Activated T-cell treated with anti-CD3 and anti-CD28 coated beads for 48 hours (primary cell): ENCODE results near the gene FXYD2.

ENCODE experiments used
- DNase-seq: peaks from one replicate; pipeline ENCODE4 v3.0.0-alpha.2; 2020; ENCODE audit warnings: low read depth

FXYD2 gene

DNA sequence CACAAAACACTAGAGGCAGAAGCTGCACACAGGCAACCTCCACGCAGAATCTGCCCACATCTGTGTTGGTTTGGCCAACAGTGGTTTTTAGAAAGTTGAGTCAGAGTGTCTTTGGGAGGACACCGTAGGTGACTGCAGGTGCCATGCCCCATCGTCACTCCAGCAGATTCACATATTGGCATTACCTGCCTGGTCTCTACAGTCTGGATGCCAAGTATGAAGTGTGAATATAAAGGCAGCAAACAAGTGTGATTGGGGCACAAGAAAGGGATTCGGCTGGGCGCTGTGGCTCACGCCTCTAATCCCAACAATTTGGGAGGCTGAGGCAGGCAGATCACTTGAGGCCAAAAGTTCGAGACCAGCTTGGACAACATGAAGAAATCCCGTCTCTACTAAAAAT lies 11.0 kb upstream of the FXYD2 start:
- no peak for DNase-seq

DNA sequence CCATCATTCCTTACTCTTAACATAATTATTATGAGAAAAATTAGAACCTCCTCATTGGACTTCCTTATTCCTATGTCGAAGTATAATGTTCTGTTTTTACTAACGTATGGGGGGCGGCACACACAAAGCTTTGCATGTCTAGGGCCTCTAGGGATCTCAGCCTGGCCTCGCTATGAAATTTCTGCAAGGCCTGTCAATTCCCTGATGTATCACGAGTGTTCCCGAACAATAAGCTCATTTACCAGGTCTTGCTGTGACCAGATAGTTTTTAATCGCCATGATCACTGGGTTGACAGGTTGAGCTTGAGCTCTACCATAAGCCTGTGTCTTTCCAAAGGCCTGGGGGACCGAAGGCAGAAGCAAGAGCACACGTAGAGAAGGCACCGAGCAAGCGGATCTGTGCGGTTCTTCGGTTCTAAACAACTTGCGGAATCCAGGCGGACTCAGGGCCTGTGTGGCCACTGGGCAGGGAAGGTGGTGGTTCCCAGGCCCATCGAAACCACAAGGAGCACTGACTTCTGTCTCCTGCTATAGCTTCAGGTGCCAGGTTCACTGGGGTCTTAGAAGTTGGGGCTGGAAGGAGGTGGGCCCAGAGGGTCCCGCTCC lies 10.4 kb upstream of the FXYD2 start:
- no peak for DNase-seq

DNA sequence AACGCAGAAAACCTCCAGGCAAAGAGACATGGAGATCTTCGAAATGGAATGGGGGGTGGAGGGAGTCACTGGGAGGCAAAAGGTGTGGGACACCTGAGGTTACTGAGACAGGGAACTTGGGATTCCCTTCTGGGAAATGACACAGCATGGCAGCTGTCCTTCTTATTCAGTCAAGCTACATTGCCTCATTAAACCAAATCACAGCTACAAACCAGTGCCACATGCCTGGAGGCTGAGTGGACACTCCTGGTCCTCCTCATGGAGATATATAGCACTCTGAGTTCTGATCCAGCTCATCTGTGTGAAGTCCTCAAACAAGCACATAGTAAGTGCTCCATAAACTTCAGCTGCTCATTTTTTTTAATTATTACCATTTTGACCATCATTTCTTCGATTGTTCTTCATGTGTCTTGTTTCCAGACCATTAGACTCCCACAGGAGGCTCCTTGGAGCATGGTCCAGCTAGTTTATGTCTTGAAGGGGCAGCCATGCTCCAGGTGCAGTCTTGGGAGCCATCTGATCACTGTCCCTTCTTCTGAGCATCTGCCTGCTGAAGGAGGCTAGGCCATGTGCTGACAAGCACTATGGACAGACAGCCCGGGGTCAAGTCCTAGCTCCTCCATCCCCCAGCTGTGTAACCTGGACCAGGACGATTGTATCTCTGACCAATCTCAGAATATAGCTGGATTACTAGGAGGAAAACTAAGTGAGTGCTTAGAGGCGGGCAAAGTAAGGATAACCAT lies 9.7 kb upstream of the FXYD2 start:
- no peak for DNase-seq

DNA sequence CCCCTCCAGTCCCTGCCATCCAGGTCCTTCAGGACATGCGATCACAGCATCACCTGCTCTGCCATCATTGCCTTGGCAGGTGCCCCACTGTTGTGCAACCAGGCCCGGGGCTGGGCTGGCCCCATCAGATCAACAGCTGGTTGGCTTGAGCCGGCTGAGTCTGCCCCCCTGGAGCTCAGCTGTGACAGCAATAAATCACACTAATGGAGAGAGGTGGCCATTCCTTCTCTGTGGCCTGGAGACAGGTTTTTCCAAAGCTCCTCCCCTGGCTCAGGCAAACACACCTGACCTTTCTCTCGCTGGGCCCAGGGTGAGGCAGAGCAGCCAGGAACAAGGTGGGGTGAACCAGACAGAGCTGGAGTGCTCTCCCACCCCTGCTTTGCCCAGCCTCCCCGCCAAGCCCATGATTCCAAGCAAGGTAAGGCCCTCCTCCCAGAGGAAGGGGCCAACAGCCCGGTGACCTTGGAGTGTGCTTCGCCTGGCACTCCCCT lies 8.9 kb upstream of the FXYD2 start:
- no peak for DNase-seq

DNA sequence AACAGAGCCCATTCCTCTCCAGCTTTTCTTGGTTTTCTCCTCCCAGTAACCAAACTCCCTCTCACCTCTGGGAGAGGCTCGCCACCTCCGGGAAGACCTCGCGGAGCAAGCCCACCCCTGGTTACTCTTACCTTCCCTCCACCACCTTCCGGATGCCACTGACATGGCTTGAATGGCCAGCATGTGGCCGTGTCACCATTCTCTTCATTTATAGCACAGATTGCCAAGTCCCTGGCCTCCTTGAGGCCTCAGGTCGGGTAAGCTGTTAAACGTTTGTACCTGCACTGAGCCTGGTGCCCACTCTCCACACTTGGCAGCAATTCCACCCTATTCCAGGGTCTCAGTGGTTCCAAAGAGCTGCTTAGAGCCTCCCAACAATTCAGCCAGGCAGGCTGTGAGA lies 8.0 kb upstream of the FXYD2 start:
- DNase-seq, result no peak

DNA sequence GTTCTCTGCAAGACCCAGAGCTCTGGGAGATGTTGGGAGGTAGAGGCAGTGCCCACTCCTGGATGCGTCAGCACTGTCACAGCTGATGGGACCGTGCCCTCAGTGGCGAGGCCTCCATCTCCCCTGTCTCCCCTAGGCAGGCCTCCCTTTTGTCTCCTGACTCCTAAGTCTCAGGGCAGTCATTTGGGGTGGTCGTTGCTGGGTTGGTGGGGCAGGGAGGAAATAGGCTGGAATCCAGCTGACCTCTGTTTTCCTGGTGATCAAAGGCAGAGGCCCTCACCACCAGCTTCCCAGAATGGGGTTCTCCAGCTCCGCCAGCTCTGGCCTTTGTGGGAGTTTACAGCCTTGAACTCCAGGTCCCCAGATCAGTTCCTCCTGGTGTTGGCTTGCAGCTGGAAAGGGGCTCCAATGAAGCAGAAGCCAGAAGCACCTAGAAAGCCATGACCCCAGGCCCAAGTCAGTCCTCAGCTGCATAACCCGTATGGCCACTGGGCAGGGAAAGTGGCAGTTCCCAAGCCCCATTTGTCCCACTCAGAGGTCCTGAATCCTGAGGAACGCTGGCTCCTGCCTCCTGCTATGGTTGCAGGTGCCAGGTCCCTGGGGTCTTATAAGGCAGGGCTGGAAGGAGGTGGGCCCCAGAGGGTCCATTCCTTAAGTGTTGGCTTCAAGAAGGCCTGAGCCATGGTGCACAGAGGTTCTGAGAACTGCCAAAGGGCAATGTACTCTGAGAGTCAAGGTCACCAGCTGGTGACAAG lies 7.3 kb upstream of the FXYD2 start:
- no peak for DNase-seq

DNA sequence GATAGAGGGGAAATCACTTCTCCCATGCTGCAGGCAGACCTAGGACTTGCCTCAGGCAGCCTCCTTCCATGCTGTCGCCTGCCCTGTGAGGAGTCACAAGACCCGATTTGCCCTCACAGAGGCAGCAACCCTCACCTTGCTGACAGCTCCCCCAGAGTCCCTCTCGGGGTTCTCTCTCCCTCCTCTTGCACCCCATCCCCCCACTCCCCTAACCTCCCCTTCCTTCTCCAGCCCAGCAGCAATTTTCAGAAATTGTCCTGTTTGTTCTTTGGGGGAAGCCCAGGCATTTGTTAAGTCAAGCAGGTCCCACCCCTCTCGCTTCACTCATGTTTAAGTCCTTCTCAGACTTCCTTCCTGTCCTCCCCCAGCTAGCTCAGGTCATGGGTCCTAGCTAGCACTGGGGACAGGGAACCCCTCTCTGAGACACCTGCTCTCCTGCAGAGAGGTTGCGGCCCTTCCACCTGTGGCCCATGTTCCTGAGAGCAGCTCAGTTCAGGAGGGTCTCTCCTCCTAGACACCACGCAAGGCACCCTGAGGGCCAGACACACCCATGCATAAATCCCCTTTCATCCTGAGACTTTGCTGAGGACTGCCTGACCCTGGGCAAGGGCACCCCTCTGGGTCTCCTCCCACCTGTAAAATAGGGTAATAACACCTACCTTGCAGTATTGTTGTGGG lies 6.3 kb upstream of the FXYD2 start:
- no peak for DNase-seq

DNA sequence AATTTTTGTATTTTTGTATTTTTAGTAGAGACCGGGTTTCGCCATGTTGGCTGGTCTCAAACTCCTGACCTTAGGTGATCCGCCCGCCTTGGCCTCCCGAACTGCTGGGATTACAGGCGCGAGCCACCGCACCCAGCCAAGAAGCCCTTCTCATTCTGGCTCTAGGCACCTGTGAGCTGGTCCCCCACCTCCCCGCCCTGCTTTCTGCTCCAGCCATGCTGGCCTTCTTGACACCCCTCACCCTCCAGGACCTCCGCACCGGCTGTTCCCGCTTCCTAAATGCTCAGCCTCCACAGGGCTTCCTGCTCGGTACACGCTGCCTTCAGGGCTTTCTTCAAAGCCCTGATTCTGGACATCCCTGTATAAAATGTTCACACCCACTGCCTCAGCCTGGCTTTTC lies 5.5 kb upstream of the FXYD2 start:
- no peak for DNase-seq

DNA sequence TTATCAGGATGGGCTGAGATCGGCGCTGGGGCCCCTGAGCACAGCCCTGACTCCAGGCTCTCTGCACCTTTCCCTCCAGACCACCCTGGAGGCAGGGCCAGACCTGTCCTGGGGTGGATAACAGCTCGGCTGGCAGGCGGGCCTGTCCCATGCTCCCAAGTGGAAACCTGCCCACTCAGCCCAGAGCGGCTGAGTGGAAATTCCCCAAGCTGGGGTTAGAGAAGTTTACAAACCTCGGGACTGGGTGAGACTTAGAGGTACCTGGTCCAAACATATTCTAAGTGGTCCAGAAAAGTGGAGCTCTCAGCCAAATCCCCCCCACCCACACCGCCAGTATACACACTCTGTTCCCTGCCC lies 4.8 kb upstream of the FXYD2 start:
- no peak for DNase-seq

DNA sequence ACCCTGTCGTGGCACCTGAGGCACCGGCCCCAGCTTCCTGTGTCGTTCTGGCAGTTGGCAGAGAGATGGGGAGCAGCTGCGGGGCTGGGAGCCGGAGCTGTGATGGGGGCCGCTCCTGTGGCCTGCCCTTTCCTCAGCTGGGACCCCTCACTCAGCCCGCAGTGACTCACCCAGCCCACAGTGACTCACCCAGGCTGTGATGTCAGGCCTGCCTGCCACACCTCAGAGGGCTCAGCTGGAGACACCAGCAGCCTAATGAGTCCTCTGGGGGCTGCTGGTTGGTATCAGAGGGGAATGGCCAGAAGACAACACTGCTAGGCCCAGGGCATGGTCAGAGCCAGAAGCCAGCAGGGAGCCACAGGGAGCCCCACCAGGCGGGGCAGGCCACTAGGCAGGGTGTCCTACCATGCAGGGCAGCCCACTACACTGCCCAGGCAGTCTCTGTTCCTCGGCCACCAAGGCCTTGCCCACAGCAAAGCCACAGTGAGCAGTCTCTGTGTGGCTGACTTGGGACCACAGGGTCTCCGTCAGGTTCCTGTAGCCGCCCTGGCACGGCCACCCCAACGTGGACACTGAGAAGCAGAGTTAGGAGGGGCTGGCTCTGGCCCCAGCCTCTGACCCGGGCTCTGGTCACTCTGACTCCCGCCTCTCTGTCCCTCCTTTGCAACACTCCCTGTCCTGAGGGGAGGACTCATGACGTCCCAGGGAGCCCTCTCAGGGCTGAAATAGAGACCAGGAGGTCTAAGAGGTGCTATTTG lies 4.2 kb upstream of the FXYD2 start:
- peak; percentile 80 for DNase-seq

DNA sequence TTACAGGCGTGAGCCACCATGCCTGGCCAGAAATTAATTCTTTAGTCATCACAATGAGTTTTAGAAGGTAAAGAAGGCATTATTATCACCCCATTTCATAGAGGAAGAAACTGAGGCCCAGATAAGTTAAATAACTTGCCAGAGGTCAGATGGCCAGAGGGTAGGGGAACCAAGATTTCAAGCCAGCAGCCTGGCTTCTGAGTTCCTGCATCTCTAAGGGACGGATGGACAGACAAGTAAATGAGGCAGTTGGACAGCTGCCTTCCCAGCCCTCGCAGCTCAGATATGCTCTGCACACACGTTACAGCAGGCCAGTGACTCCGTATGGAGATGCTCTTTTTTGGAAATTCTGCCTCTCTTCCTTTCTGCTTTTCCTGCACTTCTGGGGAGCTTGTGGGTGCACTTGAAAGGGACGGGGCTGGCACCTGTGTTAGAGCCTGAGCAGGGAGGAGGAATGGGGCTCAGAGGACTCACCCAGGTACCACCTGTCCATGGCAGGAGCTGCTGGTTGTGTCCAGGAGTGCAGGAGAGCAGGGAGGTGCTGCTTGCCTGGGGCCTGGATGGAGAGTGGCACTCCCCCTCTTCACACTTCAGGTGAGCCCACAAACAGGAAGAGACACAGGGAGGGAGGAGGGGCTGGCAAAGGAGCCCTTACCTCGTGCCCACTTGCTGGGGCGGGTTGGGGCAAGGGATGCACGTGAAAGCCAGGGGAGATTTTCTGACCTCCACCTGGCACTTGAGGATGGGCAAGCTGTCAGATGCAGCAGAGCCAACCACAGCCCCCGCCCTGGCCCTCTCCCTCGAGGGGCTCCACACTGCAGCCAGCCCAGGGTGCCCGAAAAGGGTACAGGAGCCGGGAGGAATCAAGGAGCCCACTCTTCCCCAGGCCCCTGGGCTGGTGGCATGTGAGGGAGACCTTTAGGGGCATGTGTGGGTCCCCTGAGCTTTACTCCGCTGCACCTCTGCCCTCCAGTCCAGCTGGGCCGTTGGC lies 3.3 kb upstream of the FXYD2 start:
- no peak for DNase-seq

DNA sequence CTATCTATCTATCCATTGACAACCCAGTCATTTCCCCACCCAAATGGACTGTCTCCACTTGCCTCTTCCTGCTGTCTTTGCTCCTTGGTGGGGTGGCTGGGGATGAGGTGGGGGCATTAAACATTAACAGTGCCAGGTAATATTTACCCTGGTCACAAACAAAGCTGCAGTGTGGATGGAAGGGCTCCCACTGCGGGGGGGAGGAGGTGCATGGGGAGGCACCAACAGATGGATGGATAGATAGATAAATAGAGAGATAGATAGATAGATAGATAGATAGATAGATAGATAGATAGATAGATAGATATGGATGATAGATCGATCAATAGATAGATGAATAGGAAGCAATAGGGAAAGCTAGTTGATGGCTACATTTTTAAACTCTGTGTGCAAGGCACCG lies 2.3 kb upstream of the FXYD2 start:
- no peak for DNase-seq

DNA sequence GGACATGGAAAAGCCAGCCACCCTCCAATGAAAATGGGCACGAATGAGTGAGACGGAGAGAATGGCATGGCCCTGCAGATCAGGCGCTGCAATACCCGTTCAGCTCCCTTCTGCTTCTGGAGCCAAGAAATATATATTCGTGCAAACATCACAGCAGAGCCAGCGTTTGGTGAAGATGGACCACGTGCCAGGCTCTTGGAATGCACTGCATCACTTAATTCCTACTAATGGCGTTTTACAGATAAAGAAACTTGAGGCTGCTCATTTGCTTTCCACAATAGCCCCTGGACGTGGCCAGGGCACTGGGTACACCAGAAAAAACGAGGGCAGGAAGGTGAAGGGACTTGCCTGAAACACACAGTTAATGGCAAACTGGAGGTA lies 1.6 kb upstream of the FXYD2 start:
- no peak for DNase-seq

DNA sequence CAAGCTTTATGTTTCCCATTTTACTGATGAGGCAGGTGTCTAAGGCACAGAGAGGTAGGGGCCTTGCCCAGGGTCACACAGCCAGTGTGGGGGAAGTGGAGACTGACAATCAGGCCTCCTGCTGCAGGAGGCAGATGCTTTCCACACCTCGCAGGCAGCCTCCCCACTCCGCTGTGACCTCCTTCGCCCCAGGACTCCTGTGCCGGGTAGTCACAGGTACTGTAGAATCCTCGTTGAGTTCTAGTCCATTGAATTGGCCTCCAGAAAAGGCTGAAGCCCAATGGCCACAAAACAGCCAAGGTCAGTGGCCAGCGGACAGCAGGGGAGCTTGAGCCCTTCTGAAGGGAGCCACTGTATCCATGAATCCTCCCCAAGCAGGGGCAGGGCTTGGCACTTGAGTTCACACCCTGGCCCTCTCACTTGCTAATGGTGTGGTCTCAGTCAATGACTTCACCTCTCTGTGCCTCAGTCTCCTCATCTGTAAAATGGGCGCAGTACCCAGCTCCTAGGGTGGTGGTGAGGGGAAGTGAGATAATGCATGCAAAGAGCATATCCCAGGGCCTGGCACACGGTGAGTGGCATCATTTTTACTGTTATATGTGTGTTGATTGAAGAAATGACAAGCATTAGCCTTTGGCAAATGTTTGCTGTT lies 1.1 kb upstream of the FXYD2 start:
- no peak for DNase-seq

DNA sequence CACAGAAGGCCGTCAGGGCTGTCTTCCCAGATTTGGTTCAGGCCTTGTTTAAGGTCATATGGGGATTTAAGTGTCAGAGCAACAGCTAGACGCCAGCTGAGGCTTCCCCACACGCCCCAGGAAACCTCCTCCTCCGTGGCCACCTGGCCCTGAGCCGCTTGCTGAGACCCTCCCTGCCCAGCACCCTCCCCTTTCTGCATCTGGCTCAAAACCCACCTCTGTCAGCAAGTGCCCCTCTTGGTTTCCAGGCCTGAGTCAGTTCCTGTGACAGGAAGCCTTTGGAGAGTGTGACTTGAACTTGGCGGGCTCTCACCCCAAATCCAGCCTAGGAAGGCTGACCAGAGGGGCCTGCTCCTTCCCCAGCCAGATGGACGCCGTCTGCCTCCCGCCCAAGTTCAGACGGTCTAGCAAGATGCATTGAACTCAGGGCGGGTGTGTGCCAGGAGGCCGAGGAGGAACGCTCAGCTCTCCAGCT lies 561 bp downstream of the FXYD2 start:
- DNase-seq, result no peak

DNA sequence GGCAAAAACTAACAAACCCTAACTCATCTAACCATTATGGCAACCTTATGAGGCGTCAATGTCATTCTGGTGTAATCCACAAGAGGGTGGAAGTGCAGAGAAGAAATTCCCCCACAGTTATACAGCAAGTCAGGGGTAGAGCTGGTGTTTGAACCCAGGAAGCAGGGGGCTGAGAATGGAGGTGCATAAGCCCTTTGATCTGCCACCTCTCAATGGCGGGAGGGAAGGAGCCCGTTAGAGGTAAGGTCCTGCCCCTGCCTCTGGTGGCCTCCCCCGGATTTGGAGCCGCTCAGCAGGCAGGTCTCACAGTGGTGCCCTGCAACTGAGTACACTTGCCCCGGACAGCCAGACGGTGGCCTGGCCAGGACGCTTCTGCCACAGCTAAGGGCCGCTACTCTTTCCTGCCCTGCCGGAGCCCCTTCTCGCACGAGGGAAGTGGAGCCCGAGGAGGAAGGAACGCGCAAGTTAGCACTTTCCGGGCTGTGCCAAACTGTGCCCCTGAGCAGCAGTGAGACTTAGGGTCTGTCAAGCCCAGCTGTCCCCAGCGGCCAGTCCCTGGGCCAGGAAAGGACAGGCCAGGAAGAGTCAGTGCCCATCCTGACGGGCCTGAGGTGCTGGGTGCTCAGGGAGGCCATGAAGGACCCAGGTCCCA lies 1.1 kb downstream of the FXYD2 start:
- no peak for DNase-seq

DNA sequence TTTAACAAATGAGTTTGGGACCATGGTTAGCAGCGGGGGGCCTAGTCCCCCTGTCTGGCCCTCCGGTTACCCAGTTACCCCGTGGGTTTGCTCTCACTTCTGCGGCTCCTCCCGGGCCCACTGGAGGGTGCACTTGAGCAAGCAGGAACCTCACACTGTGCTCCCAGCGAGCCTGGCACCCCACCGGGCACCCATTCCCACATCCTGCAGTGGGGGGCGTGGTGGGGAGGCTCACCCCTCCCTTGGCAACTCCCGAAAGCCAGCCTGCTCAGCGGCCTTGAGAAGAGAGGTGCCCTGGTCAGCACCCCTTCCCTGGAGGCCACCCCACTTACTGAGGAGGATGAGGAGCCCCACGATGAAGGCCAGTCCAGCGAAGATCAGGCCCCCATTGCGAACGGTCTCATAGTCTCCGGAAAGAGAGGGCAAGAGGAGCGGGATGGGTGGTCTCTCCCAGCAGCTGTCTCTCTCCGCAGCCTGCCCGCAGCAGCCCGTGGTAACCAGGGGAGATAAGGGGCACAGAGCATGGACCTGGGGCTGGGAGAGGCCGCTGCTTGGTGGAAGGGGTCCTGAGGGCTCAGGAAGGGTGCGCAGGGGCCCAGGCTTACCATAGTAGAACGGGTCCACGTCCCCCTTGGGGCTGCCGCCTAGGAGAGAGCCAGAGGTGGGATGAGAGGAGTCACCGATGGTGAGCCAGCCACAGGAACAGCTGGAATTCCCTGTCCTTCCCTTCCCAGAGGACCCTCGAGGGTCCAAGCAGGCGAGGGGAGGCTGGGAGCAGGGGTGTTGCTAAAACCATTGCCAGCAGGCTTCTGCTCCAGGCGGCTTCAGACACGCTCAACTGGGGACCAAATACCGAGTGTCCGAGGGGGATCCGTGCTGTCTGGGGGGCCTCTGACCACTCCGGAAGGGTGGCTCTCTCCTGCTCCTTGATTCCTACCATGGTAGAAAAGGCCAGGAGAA lies 2.2 kb downstream of the FXYD2 start:
- DNase-seq, result peak; percentile 57

DNA sequence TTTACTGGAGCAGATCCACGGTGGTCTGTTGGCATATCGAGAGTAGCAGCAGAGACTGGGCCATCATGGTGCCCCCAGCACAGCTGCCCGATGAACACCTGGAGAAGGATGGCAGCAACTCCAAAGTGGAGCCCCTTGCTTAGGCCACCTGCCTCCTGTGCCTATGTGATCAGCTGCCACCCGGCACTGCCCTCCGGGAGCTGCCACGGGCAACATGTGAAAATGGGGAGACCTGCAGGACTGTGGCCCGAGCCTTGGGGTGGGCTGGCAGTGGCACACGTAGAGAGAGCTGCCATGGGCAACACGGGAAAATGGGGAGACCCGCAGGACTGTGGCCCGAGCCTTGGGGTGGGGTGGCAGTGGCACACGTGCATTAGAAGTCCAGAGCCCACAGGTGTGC lies 3.1 kb downstream of the FXYD2 start:
- no peak for DNase-seq
